Astrocyte of the spinal cord (primary cell): Measurements from ENCODE around the gene LILRB2.

Experiments
- DNase-seq: peaks from one replicate; pipeline ENCODE4 v3.0.0; 2011; ENCODE audit warnings: low read depth, low spot score
- H3K4me3 ChIP-seq: 2 replicates; pipeline ENCODE4 v1.5.1; 2011; ENCODE audit warnings: low read depth, mild to moderate bottlenecking, low read length, moderate library complexity
- CTCF ChIP-seq: IDR thresholded peaks from 2 replicates; pipeline ENCODE4 v1.5.1; 2012; ENCODE audit warnings: low read depth, mild to moderate bottlenecking, low read length, inconsistent platforms
- in situ Hi-C: cut with HindIII; loops from 2 replicates; pipeline ENCODE4 v1.10.0; 2017; ENCODE audit warnings: low sequenced_read_pairs

Gene LILRB2

GRCh38 chr19:54262470-54262869 lies 18.4 kb downstream of the LILRB2 start:
- no peak for TF ChIP-seq CTCF
- H3K4me3 ChIP-seq: no peak overlapping the region
- in situ Hi-C loops: no loop called here
- no peak for DNase-seq

GRCh38 chr19:54262066-54262465 lies 18.8 kb downstream of the LILRB2 start:
- in situ Hi-C loops: no loop called here
- no peak for DNase-seq
- TF ChIP-seq CTCF: no peak
- no peak overlapping the region for H3K4me3 ChIP-seq

DNA sequence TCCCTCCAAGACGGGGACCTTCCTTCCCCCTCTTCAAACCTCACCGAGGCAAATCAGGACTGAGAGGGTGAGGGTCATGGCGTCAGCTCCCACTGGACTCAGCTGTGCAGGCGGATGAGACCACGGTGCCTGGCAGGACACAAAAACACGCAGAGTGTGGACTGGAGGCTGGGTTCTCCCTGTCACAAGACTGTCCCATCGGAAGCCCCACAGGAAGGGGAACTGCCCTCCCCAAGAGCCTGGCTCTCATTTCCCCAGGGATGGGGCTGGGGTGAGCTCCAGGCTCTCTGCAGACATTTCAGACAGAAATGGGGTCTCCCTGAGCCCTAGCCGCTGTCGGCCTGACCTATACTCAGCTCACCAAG lies 23.8 kb downstream of the LILRB2 start, which contains the start of gene LILRB5:
Gene LILRB5, minus strand, starts transcription at position 158 of the 365 bp plus-strand sequence. Its CDS starts 80 bp downstream, at position 78.
- TF ChIP-seq CTCF: no peak
- no peak for DNase-seq
- in situ Hi-C loops: no loop called here
- H3K4me3 ChIP-seq: no peak within 1 kb of the TSS

GRCh38 chr19:54256250-54257115 lies 24.4 kb downstream of the LILRB2 start:
- no peak for TF ChIP-seq CTCF
- no peak overlapping the region for H3K4me3 ChIP-seq
- no peak for DNase-seq
- in situ Hi-C loops: no loop called here

DNA sequence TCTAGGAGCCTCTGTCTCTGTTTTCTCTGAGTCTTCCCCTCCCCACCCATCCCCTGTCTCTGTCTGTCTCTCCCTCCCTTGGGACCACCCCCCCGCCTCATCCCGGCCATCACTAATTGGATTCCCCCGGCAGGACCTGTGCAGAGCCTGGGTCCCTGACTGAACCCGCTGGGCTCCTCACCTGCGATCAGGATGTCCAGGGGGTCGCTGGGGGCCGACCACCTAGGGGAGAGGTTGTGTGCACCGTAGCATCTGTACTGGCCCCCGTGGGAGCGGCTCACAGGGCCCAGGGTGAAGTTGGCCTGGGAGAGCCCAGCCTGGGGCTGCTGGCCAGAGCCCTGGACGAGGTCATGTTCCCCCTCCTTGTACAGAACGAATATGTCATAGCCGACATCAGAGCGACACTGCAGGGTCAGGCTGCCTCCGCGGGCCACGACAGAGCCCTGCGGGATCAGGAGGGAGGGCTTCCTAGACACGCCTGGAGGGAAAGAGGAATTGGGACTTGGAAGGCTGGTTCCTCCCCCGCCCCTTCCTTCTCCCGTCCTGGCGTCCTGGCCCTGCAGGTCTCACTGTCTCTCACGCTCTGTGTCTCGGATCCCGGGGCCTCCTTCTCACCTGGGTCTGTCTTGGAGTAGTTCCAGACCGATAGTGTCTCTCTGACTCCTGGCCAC lies 25.7 kb downstream of the LILRB2 start:
- no peak for DNase-seq
- H3K4me3 ChIP-seq: no peak overlapping the region
- no peak for TF ChIP-seq CTCF
- in situ Hi-C loops: no loop called here

DNA sequence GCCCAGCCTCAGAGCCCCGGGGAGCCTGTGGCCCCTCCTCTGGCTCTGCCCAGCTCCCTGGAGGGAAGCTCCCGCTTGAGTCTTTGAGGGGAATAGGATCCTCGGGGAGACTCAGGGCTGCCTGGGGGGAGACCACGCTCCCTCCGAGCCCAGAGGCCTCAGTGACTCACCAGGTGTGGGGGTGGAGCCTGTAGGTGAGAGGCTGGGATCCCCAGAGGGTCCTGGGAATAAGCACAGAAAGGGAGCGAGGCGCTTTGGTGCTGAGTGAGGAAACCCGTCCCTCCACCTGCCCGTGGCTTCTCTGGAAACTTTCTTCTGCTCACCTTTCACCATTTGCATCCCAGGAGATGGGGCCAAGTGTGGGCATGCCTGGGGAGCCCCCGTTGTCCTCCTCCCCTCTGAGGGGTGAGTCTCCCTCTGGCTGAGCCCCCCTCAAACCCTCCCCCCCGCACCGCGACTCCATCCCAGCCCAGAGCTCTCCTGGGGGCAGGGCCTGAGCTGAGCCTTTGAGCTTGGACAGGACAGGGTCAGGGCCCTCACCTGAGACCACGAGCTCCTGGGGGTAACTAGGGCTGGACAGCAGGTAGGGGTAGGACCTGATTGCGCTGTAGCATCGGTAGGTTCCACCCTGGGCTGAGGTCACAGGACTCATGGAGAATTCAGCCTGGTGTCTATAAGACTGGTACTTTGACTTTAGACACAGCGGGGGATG lies 26.6 kb downstream of the LILRB2 start:
- in situ Hi-C loops: no loop called here
- DNase-seq: no peak
- no peak for TF ChIP-seq CTCF

More for the DNA sequence above, 26.6 kb downstream of the LILRB2 start:
- no peak overlapping the region for H3K4me3 ChIP-seq
